H9 (cell line): Measurements from ENCODE around the gene MATN1. TPM values are rescaled to one million over a fixed set of nuclear protein-coding genes. Genes with fewer than 3 reads are reported as not detected.

Source experiments
- DNase-seq: peaks from one replicate; pipeline ENCODE4 v3.0.0-alpha.2; 2017
- H2AFZ ChIP-seq: one replicate; pipeline ENCODE4 v1.6.1; 2013; ENCODE audit warnings: mild to moderate bottlenecking, low read length, control low read depth, moderate library complexity
- H2AK5ac ChIP-seq: 2 replicates; pipeline ENCODE4 v1.6.1; 2013; ENCODE audit warnings: low read length, control low read depth, mixed read lengths; ENCODE audit not compliant: insufficient read length
- H2BK120ac ChIP-seq: one replicate; pipeline ENCODE4 v1.6.1; 2013; ENCODE audit warnings: low read depth, mild to moderate bottlenecking, low read length, control low read depth, inconsistent platforms; ENCODE audit not compliant: poor library complexity, severe bottlenecking
- H2BK12ac ChIP-seq: 2 replicates; pipeline ENCODE4 v1.6.1; 2013; ENCODE audit warnings: low read length, control low read depth, mixed read lengths, low read depth; ENCODE audit not compliant: insufficient read length
- H2BK15ac ChIP-seq: 2 replicates; pipeline ENCODE4 v1.6.1; 2013; ENCODE audit warnings: low read depth, low read length, control low read depth
- H2BK20ac ChIP-seq: one replicate; pipeline ENCODE4 v1.6.1; 2013; ENCODE audit warnings: low read depth, mild to moderate bottlenecking, low read length, control low read depth, inconsistent platforms; ENCODE audit not compliant: poor library complexity, severe bottlenecking
- H2BK5ac ChIP-seq: 2 replicates; pipeline ENCODE4 v1.6.1; 2013; ENCODE audit warnings: low read length, control low read depth, mixed read lengths; ENCODE audit not compliant: insufficient read length
- H3K14ac ChIP-seq: 2 replicates; pipeline ENCODE4 v1.6.1; 2013; ENCODE audit warnings: low read length, control low read depth; ENCODE audit not compliant: insufficient read depth
- H3K18ac ChIP-seq: 2 replicates; pipeline ENCODE4 v1.6.1; 2013; ENCODE audit warnings: low read depth, mild to moderate bottlenecking, mixed read lengths, low read length, control low read depth; ENCODE audit not compliant: insufficient read length
- H3K23ac ChIP-seq: 2 replicates; pipeline ENCODE4 v1.6.1; 2013; ENCODE audit warnings: low read length, control low read depth, mixed read lengths, low read depth; ENCODE audit not compliant: insufficient read length
- H3K23me2 ChIP-seq: 2 replicates; pipeline ENCODE4 v1.6.1; 2013; ENCODE audit warnings: low read depth, mild to moderate bottlenecking, mixed read lengths, low read length, control low read depth; ENCODE audit not compliant: insufficient read length, poor library complexity, severe bottlenecking
- H3K27ac ChIP-seq: 2 replicates; pipeline ENCODE4 v1.5.1; 2013; ENCODE audit warnings: low read length, control low read depth, mixed read lengths, low read depth; ENCODE audit not compliant: insufficient read length
- H3K27me3 ChIP-seq: 2 replicates; pipeline ENCODE4 v1.6.1; 2013; ENCODE audit warnings: low read length, control low read depth, inconsistent platforms; ENCODE audit not compliant: insufficient read depth
- H3K4ac ChIP-seq: 2 replicates; pipeline ENCODE4 v1.6.1; 2013; ENCODE audit warnings: low read depth, mild to moderate bottlenecking, control low read depth, inconsistent platforms, low read length, moderate library complexity
- H3K4me1 ChIP-seq: 2 replicates; pipeline ENCODE4 v1.6.1; 2013; ENCODE audit warnings: low read length, control low read depth, inconsistent platforms; ENCODE audit not compliant: insufficient read depth
- H3K4me2 ChIP-seq: 2 replicates; pipeline ENCODE4 v1.6.1; 2013; ENCODE audit warnings: low read length, control low read depth, mixed read lengths; ENCODE audit not compliant: insufficient read length, insufficient read depth
- H3K56ac ChIP-seq: 2 replicates; pipeline ENCODE4 v1.6.1; 2013; ENCODE audit warnings: low read depth, mild to moderate bottlenecking, mixed read lengths, low read length, control low read depth; ENCODE audit not compliant: insufficient read length
- H3K79me1 ChIP-seq: 2 replicates; pipeline ENCODE4 v1.6.1; 2013; ENCODE audit warnings: low read depth, mild to moderate bottlenecking, moderate library complexity, low read length, control low read depth, inconsistent platforms; ENCODE audit not compliant: insufficient read depth, poor library complexity, severe bottlenecking
- H3K79me2 ChIP-seq: 2 replicates; pipeline ENCODE4 v1.6.1; 2013; ENCODE audit warnings: low read length, control low read depth, inconsistent platforms; ENCODE audit not compliant: insufficient read depth
- H3K9ac ChIP-seq: 2 replicates; pipeline ENCODE4 v1.6.1; 2013; ENCODE audit warnings: low read length, control low read depth, mixed read lengths; ENCODE audit not compliant: insufficient read length; ENCODE audit errors: extremely low read depth
- H3K9me3 ChIP-seq: one replicate; pipeline ENCODE4 v1.6.1; 2013; ENCODE audit warnings: low read depth, low read length, inconsistent platforms; ENCODE audit not compliant: control insufficient read depth
- H3T11ph ChIP-seq: one replicate; pipeline ENCODE4 v1.6.1; 2013; ENCODE audit warnings: mild to moderate bottlenecking, low read length, control low read depth, inconsistent platforms
- H4K20me1 ChIP-seq: one replicate; pipeline ENCODE4 v1.6.1; 2013; ENCODE audit not compliant: control insufficient read depth, insufficient read length, insufficient read depth
- H4K5ac ChIP-seq: 2 replicates; pipeline ENCODE4 v1.6.1; 2013; ENCODE audit warnings: low read depth, mild to moderate bottlenecking, mixed read lengths, low read length, control low read depth; ENCODE audit not compliant: insufficient read length
- H4K8ac ChIP-seq: replicated peaks from 2 replicates; pipeline ENCODE4 v1.6.1; 2013; ENCODE audit warnings: low read length, control low read depth, mixed read lengths, low read depth; ENCODE audit not compliant: insufficient read length
- H4K91ac ChIP-seq: 2 replicates; pipeline ENCODE4 v1.6.1; 2013; ENCODE audit warnings: low read depth, mild to moderate bottlenecking, moderate library complexity, mixed read lengths, low read length, control low read depth; ENCODE audit not compliant: insufficient read length
- H3K27ac Mint-ChIP-seq, 3 experiments: 2 replicates in 2 of 3; 3 replicates in 1 of 3; pipeline ENCODE4 v1.8.0; 2020 to 2021; ENCODE audit warnings: mixed read lengths in 3 of 3, mild to moderate bottlenecking in 1 of 3, moderate library complexity in 1 of 3
- H3K27me3 Mint-ChIP-seq: 2 replicates; pipeline ENCODE4 v1.8.0; 2021; ENCODE audit warnings: low read depth, mild to moderate bottlenecking, moderate library complexity, mixed read lengths
- H3K36me3 Mint-ChIP-seq, 3 experiments: 2 replicates in 2 of 3; 3 replicates in 1 of 3; pipeline ENCODE4 v1.8.0; 2020 to 2021; ENCODE audit warnings: low read depth in 3 of 3, mixed read lengths in 3 of 3; ENCODE audit not compliant: insufficient read depth in 1 of 3
- H3K4me1 Mint-ChIP-seq, 2 experiments: 2 replicates each; pipeline ENCODE4 v1.8.0; 2020; ENCODE audit warnings: mixed read lengths in 2 of 2
- H3K4me3 Mint-ChIP-seq, 2 experiments: 2 replicates in 1 of 2; 3 replicates in 1 of 2; pipeline ENCODE4 v1.8.0; 2020 to 2021; ENCODE audit warnings: mild to moderate bottlenecking in 2 of 2, mixed read lengths in 2 of 2, moderate library complexity in 1 of 2
- H3K9me3 Mint-ChIP-seq, 2 experiments: 2 replicates in 1 of 2; 3 replicates in 1 of 2; pipeline ENCODE4 v1.8.0; 2020; ENCODE audit warnings: mild to moderate bottlenecking in 2 of 2, mixed read lengths in 2 of 2, moderate library complexity in 1 of 2
- CTCF ChIP-seq: fragments of 200-600 bp; sonication (generic); conservative IDR thresholded peaks from 3 replicates; pipeline ENCODE4 v1.8.0; 2021; ENCODE audit warnings: antibody characterized with exemption, mild to moderate bottlenecking
- WGBS: extraction: QIAGEN DNeasy Blood & Tissue Kit; methylation state at CpG from one replicate; pipeline ENCODE4 v1.1.7; 2013; ENCODE audit warnings: missing lambda C conversion rate, low lambda C conversion rate, mixed read lengths; ENCODE audit not compliant: insufficient read length; ENCODE audit errors: extremely low coverage; 5-methylcytosine and 5-hydroxymethylcytosine counted together
- total RNA-seq: library from RNA; stranded (reverse); gene quantifications from 2 replicates; pipeline ENCODE4 v1.2.1, GENCODE V29; 2021

MATN1 gene
- total RNA-seq, 1 experiment from 2014 or later, result not detected

DNA sequence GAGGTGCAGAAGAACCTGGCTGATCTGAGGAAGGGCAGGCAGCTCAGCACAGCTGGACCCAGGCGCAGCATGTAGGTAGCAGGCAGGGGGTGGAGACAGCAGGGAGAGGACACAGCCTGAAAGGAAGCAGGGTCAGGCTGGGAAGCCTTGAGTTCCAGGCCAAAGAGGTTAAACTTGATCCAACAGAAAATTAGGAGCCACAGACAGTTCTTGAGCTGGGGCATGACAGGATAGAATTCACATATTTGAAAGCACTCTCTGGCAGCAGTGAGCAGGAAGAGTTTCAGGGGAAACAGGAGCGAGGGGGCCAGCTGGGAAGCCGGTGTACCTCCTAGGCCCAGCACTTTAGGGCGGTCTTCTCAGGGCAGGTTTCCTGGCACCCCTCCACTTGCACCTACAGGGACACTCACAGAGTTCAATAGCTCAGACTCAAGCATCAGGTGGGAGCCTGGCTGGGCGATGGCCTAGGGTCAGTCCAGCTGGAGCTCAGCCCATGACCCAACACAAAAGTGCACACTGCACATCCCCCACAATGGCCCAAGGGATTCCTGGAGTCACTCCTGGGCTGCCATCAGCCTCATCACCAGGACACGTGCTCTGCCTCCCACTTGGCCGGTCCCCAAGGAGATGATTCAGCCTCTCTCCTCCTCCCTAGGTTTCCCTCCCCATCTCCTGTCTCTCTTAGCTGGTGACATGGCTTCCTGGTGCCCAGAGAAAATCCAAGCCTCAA lies 22.7 kb downstream of the MATN1 start:
- TF ChIP-seq CTCF, result no peak
- Mint-ChIP-seq H3K4me3 (no peak overlapping the region), H3K27ac (no peak overlapping the region), H3K36me3 (no peaks in the 10 kb centered on the region), H3K9me3 (no peaks in the 10 kb centered on the region), H3K27me3 (no peaks in the 10 kb centered on the region), H3K4me1 (0 out of 4 replicates have a peak, but pooled peaks cover 0 to 6% of the 10 kb centered on the region in 2 experiments)
- Histone ChIP-seq H3K79me2 (no peaks in the 10 kb centered on the region), H4K8ac (no peak overlapping the region), H3K4me2 (no peak overlapping the region), H4K91ac (no peak overlapping the region), H3K9ac (no peak overlapping the region), H3K56ac (no peak overlapping the region), H2BK12ac (no peak overlapping the region), H3T11ph (no peak overlapping the region), H2BK120ac (no peak overlapping the region), H3K14ac (no peak overlapping the region), H2BK20ac (no peak overlapping the region), H3K23ac (no peak overlapping the region), H2AFZ (no peak overlapping the region), H3K79me1 (no peaks in the 10 kb centered on the region), H3K9me3 (no peaks in the 10 kb centered on the region), H2BK5ac (no peak overlapping the region), H2BK15ac (no peak overlapping the region), H3K4me1 (no peaks in the 10 kb centered on the region), H2AK5ac (no peak overlapping the region), H3K27ac (no peak overlapping the region), H3K4ac (no peak overlapping the region), H4K5ac (no peak overlapping the region), H3K27me3 (no peaks in the 10 kb centered on the region), H3K23me2 (no peaks in the 10 kb centered on the region), H4K20me1 (no peaks in the 10 kb centered on the region), H3K18ac (no peak overlapping the region)
- DNase-seq, result no peak
- no CpG with 5 or more reads among the region's 7 CpGs for WGBS
